ENCODE measurements around the gene SEC14L1. TPM values are rescaled to one million over a fixed set of nuclear protein-coding genes. Genes with fewer than 3 reads are reported as not detected.

The SEC14L1 gene
- total and polyA plus RNA-seq, 2 of the 8 experiments (the other 6 are each of a cell fraction or from before 2014, with no cell fraction given): 27.2 to 74.4 TPM

GRCh38 chr17:77216486-77216885 is 75.7 kb downstream of the SEC14L1 start:
- Histone ChIP-seq H2BK20ac (ENCODE audit: low read length) (no peak overlapping the region), H2AK5ac (ENCODE audit: low read depth, low read length) (no peak overlapping the region), H2BK15ac (ENCODE audit: low read length) (no peak overlapping the region), H3K9ac (replicated peaks in 1 of 4; ENCODE audit: extremely low read depth in 1 of 4, low read depth in 3 of 4, low read length in 3 of 4) (no peak overlapping the region), H3K18ac (ENCODE audit: extremely low read depth, low read length) (no peak overlapping the region), H3K4ac (replicated peaks; ENCODE audit: insufficient read length, low read depth, low read length) (no peak overlapping the region), H3K4me3 (ENCODE audit: extremely low read depth in 1 of 4, insufficient read depth in 2 of 4, low read depth in 3 of 4, low read length in 4 of 4) (no peak overlapping the region), H3K27me3 (replicated peaks in 1 of 4; ENCODE audit: control insufficient read depth in 3 of 4, extremely low read depth in 1 of 4, insufficient read depth in 3 of 4, low read length in 3 of 4) (no peaks in the 10 kb centered on the region), H2AFZ (ENCODE audit: low read length) (no peak overlapping the region), H3K23ac (ENCODE audit: insufficient read length) (no peak overlapping the region), H3K4me1 (replicated peaks in 1 of 4; ENCODE audit: control insufficient read depth in 3 of 4, insufficient read depth in 4 of 4, low read length in 3 of 4) (peaks cover 0 to 4% (median 0%) of the 10 kb centered on the region in 4 experiments; a peak in 2 of 7 replicates), H3K14ac (ENCODE audit: insufficient read length) (no peak overlapping the region), H3K27ac (ENCODE audit: low read depth, low read length) (no peak overlapping the region), H3K23me2 (ENCODE audit: low read depth, low read length) (peaks cover 4% of the 10 kb centered on the region; the same call in 1 of the 2 replicates), H2BK120ac (replicated peaks; ENCODE audit: low read depth, low read length) (no peak overlapping the region), H4K20me1 (replicated peaks in 1 of 2; ENCODE audit: control insufficient read depth in 1 of 2, insufficient read depth in 2 of 2, low read length in 2 of 2) (peaks cover 0 to 8% of the 10 kb centered on the region in 2 experiments), H4K91ac (replicated peaks; ENCODE audit: insufficient read length, low read length) (no peak overlapping the region), H4K8ac (ENCODE audit: extremely low read depth, insufficient read depth, low read length) (no peak overlapping the region), H2BK12ac (ENCODE audit: low read depth, low read length) (no peak overlapping the region), H2BK5ac (ENCODE audit: low read depth, low read length) (no peak overlapping the region), H4K5ac (ENCODE audit: insufficient read length, low read depth, low read length) (no peak overlapping the region), H3K79me1 (ENCODE audit: low read depth, low read length) (no peaks in the 10 kb centered on the region), H3K4me2 (ENCODE audit: insufficient read depth in 1 of 2, low read depth in 2 of 2, low read length in 2 of 2) (no peak overlapping the region), H3K36me3 (ENCODE audit: control insufficient read depth in 2 of 4, insufficient read depth in 4 of 4, low read length in 3 of 4) (peaks cover 4 to 26% (median 16%) of the 10 kb centered on the region in 4 experiments), H3K56ac (replicated peaks; ENCODE audit: insufficient read length, low read depth, low read length) (no peak overlapping the region), H3K9me3 (ENCODE audit: insufficient read depth in 2 of 2, low read depth in 1 of 2, low read length in 1 of 2) (no peaks in the 10 kb centered on the region), H3K79me2 (ENCODE audit: control insufficient read depth in 1 of 2, insufficient read depth in 2 of 2, low read length in 2 of 2) (no peaks in the 10 kb centered on the region)
- no peak for DNase-seq (ENCODE audit: low read depth in 1 of 2, low spot score in 2 of 2)
- WGBS, 2 experiments (ENCODE audit: extremely low coverage in 1 of 2, insufficient coverage in 1 of 2, insufficient read length in 1 of 2, insufficient replicate concordance in 2 of 2, low coverage in 1 of 2, low lambda C conversion rate in 2 of 2, missing lambda C conversion rate in 1 of 2): 87% methylated on average over 5 of the region's 5 CpGs; no CpG with 5 or more reads in 1 of the 2 experiments
- POLR2A ChIA-PET (ENCODE audit: partially characterized antibody): no interaction called here
- TF ChIP-seq RNF2 (IDR thresholded peaks at IDR 0.05; ENCODE audit: borderline replicate concordance, low read depth, low read length, missing control alignments, poor library complexity, severe bottlenecking): no peak
- no peak for TF ChIP-seq NRF1 (IDR thresholded peaks at IDR 0.05; ENCODE audit: low read depth, low read length)
- no peak for TF ChIP-seq ATF2 (IDR thresholded peaks at IDR 0.05; ENCODE audit: low read length)
- TF ChIP-seq POU5F1 (IDR thresholded peaks at IDR 0.05; ENCODE audit: low read depth, low read length): no peak
- no peak for TF ChIP-seq TBP (IDR thresholded peaks at IDR 0.05; ENCODE audit: low read depth, low read length)
- no peak for TF ChIP-seq E2F6 (IDR thresholded peaks at IDR 0.05)
- no peak for TF ChIP-seq NANOG (IDR thresholded peaks at IDR 0.05; ENCODE audit: insufficient read depth, low read depth, low read length, poor library complexity, severe bottlenecking)
- TF ChIP-seq RBBP5 (IDR thresholded peaks at IDR 0.05; ENCODE audit: borderline replicate concordance, low read depth, low read length): no peak
- TF ChIP-seq SAP30 (IDR thresholded peaks at IDR 0.05; ENCODE audit: insufficient read depth, insufficient replicate concordance, low read length): no peak
- TF ChIP-seq CBX8 (IDR thresholded peaks at IDR 0.05; ENCODE audit: borderline replicate concordance, low read depth, low read length): no peak
- CTCF ChIA-PET (ENCODE audit: partially characterized antibody): interaction anchor here (0.7 to 1.0 kb wide), 2 partner anchors 22 to 253 kb away, joined by 3 read pairs; no protein-coding TSS in a partner anchor
- FAIRE-seq: no peak
